ENCODE results near the gene TRMT11. TPM values are rescaled to one million over a fixed set of nuclear protein-coding genes. Genes with fewer than 3 reads are reported as not detected.

TRMT11 gene
- total and polyA plus RNA-seq, 9 of the 15 experiments (the other 6 are each of a cell fraction or from before 2014, with no cell fraction given), result 38.8 to 88.0 (median 59.8) TPM

GRCh38 chr6:126052485-126052884 lies 66.1 kb downstream of the TRMT11 start:
- CTCF ChIA-PET (ENCODE audit: low intra/inter-chr PET ratio), result no interaction called here
- H3K9ac ChIP-seq (ENCODE audit: insufficient read depth in 1 of 2, low read depth in 2 of 2, low read length in 2 of 2), result no peak overlapping the region

More at GRCh38 chr6:126052485-126052884, 66.1 kb downstream of the TRMT11 start:
- no peak for DNase-seq (ENCODE audit: extremely low read depth in 1 of 4, low spot score in 3 of 4)
- peaks cover 9 to 61% of the 10 kb centered on the region in 2 experiments for H3K4me1 ChIP-seq (replicated peaks in 1 of 2; ENCODE audit: control insufficient read depth in 2 of 2, insufficient read depth in 2 of 2, low read length in 2 of 2)
- 0 out of 2 replicates have a peak, but pooled peaks have one; percentile 1 for TF ChIP-seq ZNF512 (tag; IDR thresholded peaks at IDR 0.05)
- 0 out of 2 replicates have a peak, but pooled peaks have one; percentile 37 for TF ChIP-seq ZNF644 (tag; IDR thresholded peaks at IDR 0.05; ENCODE audit: low read depth)
- TF ChIP-seq FOXJ2 (tag; IDR thresholded peaks at IDR 0.05), result peak; percentile 59
- TF ChIP-seq ELF1 (tag; IDR thresholded peaks at IDR 0.05), result no peak
- TF ChIP-seq ZNF165 (CRISPR knock-in tag; IDR thresholded peaks at IDR 0.05; ENCODE audit: borderline replicate concordance), result 0 out of 2 replicates have a peak, but pooled peaks have one; percentile 70
- no peak for TF ChIP-seq CSDE1 (IDR thresholded peaks at IDR 0.05)
- H4K20me1 ChIP-seq (replicated peaks; ENCODE audit: control insufficient read depth, insufficient read depth, low read length), result no peaks in the 10 kb centered on the region
- H3K4me3 ChIP-seq, result no peak overlapping the region
- ATAC-seq, result no peak
- no TSS peak for BruUV-seq (replicated peaks)
- H3K9me3 ChIP-seq (replicated peaks; ENCODE audit: control insufficient read depth, insufficient read depth, low read depth, low read length), result no peaks in the 10 kb centered on the region
- WGBS (ENCODE audit: insufficient coverage, low coverage, missing lambda C conversion rate), result 73% methylated on average over 1 of the region's 1 CpG
- H2AFZ ChIP-seq (ENCODE audit: low read depth, low read length), result no peak overlapping the region
- H3K36me3 ChIP-seq (ENCODE audit: control insufficient read depth, insufficient read depth, low read length), result peaks cover 32% of the 10 kb centered on the region
- H3K79me2 ChIP-seq (ENCODE audit: control insufficient read depth, insufficient read depth, low read length), result no peaks in the 10 kb centered on the region
- POLR2A ChIA-PET, result interaction anchor here (1.5 to 6.2 kb wide), 3 partner anchors 9 to 57 kb away, joined by 4 to 40 read pairs (median 5); no protein-coding TSS in a partner anchor
- FAIRE-seq, result no peak
- no peak overlapping the region for H3K4me2 ChIP-seq (ENCODE audit: insufficient read depth, low read length)
- no peak overlapping the region for H3K27ac ChIP-seq (ENCODE audit: extremely low read depth, low read depth, low read length)
- H3K27me3 ChIP-seq (ENCODE audit: control insufficient read depth in 2 of 2, insufficient read depth in 2 of 2, low read length in 2 of 2), result no peaks in the 10 kb centered on the region
- intact Hi-C loops (cut with micrococcal nuclease) (loop anchor here (5.0 kb wide), 1 partner anchor 120 kb away; no protein-coding TSS in a partner anchor), in situ Hi-C loops (cut with MboI) (no loop called here)
- H3K9me1 ChIP-seq (ENCODE audit: control insufficient read depth, insufficient read depth, low read length), result no peaks in the 10 kb centered on the region

All from K562 (cell line).